Astrocyte of the spinal cord (primary cell): Measurements from ENCODE around the gene RSF1.

Source experiments
- DNase-seq: peaks from one replicate; pipeline ENCODE4 v3.0.0; 2011; ENCODE audit warnings: low read depth, low spot score
- H3K4me3 ChIP-seq: 2 replicates; pipeline ENCODE4 v1.5.1; 2011; ENCODE audit warnings: low read depth, mild to moderate bottlenecking, low read length, moderate library complexity
- in situ Hi-C: cut with HindIII; loops from 2 replicates; pipeline ENCODE4 v1.10.0; 2017; ENCODE audit warnings: low sequenced_read_pairs
- TF ChIP-seq, protein P1 (sequence below): IDR thresholded peaks from 2 replicates; pipeline ENCODE4 v1.5.1; 2012; ENCODE audit warnings: low read depth, mild to moderate bottlenecking, low read length, inconsistent platforms

Gene RSF1

DNA sequence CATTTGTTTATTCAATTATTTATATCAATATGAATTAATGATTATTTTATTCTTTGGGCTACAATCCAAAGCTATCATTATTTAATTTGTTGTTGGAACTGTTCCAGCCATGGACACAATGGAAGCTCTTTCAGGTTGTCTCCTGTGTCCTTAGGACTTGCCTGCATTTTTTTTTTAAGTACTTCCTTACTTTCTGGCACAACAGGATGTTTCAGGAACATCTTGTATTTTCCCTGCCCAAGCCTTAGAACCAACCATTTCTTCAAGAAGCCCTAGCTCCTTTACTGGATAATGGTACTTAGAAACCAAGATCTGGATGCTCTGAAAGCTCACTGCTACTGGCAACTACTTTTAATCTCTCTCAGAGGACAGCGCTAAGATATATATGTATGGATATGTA is 125.1 kb downstream of the RSF1 start:
- TF ChIP-seq, protein P1, sequence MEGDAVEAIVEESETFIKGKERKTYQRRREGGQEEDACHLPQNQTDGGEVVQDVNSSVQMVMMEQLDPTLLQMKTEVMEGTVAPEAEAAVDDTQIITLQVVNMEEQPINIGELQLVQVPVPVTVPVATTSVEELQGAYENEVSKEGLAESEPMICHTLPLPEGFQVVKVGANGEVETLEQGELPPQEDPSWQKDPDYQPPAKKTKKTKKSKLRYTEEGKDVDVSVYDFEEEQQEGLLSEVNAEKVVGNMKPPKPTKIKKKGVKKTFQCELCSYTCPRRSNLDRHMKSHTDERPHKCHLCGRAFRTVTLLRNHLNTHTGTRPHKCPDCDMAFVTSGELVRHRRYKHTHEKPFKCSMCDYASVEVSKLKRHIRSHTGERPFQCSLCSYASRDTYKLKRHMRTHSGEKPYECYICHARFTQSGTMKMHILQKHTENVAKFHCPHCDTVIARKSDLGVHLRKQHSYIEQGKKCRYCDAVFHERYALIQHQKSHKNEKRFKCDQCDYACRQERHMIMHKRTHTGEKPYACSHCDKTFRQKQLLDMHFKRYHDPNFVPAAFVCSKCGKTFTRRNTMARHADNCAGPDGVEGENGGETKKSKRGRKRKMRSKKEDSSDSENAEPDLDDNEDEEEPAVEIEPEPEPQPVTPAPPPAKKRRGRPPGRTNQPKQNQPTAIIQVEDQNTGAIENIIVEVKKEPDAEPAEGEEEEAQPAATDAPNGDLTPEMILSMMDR = no peak

DNA sequence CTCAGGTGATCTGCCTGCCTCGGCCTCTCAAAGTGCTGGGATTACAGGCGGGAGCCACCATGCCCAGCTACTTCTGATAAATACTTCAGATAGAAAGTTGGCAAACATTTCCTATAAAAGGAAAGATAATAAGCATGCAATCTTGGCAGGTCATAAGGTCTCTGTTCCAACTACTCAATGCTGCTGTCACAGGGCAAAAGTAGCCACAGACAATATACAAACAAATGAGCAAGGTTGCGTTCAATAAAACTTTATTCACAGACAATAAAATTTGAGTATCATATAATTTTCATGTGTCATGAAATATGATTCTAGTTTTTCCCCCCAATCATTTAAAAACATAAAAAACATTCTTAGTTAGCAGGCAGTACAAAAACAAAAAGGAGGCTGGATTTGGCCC is 129.9 kb downstream of the RSF1 start:
- DNase-seq = no peak
- no peak overlapping the region for H3K4me3 ChIP-seq
- TF ChIP-seq, protein P1 = no peak
- in situ Hi-C loops = no loop called here

More for the DNA sequence above, 125.1 kb downstream of the RSF1 start:
- H3K4me3 ChIP-seq = no peak overlapping the region
- in situ Hi-C loops = no loop called here
- no peak for DNase-seq

DNA sequence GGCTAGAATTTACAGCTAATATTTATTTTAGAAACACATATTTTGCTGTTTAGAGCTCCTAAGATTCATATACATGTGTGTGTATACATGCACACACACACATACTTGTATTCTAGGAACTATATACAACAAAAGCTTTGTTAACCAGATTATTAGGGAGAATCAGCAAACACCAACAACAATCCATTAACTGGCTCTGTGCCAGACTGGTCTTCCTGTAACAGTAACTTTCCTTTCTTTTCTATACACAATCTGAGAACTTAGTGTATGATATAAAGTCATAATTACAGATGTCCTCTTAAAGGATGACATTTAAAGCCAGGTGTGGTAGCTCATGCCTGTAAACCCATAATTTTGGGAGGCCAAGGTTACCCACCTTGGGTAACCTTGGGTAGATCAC is 133.4 kb downstream of the RSF1 start:
- in situ Hi-C loops = no loop called here
- no peak for DNase-seq
- TF ChIP-seq, protein P1 = no peak
- H3K4me3 ChIP-seq = no peak overlapping the region

DNA sequence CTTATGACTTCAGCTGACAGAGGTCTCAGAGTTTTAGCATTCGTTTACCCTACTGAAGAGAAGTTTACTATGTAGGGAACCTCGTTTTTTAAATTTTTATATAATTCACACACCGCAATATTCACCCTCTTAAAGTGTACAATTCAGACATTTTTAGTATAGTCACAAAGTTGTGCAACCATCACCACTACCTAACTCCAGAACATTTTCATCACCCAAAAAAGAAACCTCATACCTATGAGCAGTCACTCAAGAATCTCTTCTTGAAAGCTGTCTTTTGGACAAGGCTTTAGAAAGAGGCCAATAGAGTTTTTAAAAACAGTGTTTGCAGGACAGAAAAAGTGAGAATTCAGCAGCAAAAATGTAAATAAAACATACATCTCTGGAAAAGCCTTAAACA is 143.4 kb downstream of the RSF1 start:
- in situ Hi-C loops = no loop called here
- no peak overlapping the region for H3K4me3 ChIP-seq
- no peak for DNase-seq
- TF ChIP-seq, protein P1 = no peak

DNA sequence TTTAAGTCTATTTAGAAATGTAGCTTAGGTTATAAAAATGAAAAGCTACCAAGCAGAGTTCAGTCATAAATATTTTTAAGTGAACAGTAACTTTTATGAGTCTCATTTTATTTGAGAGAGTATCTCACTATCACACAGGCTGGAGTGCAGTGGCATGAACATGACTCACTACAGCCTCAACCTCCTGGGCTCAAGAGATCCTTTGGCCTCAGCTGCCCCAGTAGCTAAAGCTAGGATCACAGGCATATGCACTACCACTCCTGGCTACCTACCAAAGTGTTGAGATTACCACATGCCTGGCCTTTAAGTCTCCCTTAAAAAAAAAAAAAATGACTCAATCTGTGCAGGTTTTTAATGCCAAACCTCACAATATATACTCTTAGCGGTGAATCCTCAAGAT is 148.3 kb downstream of the RSF1 start:
- DNase-seq = peak; percentile 92
- TF ChIP-seq, protein P1 = no peak
- no peak overlapping the region for H3K4me3 ChIP-seq
- in situ Hi-C loops = no loop called here

DNA sequence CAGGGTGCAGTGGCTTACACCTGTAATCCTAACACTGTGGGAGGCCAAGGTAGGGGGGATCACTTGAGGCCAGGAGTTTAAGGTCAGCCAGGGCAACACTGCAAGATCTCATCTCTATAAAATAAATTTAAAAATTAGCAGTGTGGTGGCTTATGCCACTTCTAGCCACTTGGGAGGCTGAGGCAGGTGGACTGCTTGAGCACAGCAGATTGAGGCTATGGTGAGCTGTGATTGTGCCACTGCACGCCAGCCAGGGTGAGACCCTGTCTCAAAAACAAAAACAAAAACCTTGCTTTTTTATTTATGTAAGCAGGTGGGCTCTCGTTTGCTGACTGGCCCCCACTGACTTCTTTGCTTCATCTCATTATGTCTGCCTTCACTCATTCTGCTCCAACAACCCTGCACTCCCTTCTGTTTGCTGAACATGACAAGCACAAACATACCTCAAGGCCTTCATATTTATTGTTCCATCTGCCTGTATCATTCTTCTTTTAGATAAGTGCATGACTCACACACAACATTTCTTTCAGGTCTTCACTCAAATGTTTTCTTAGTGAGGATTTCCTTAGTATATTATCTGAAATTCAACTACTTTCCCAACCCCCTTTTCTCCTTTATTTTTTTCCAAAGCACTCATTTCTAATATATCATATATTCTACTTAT is 150.5 kb downstream of the RSF1 start:
- H3K4me3 ChIP-seq = no peak overlapping the region
- peak; percentile 16 for DNase-seq
- in situ Hi-C loops = no loop called here
- TF ChIP-seq, protein P1 = no peak
